Measurements from ENCODE around the gene MAP4K4.
"Not testable (repeated sequence)": the region's sequence is repeated elsewhere in the genome, so short reads cannot be mapped to it uniquely, and the experiment has no call there.

GRCh38 chr2:101748462-101748861 lies 51.0 kb downstream of the MAP4K4 start:
- TF ChIP-seq, protein P1, sequence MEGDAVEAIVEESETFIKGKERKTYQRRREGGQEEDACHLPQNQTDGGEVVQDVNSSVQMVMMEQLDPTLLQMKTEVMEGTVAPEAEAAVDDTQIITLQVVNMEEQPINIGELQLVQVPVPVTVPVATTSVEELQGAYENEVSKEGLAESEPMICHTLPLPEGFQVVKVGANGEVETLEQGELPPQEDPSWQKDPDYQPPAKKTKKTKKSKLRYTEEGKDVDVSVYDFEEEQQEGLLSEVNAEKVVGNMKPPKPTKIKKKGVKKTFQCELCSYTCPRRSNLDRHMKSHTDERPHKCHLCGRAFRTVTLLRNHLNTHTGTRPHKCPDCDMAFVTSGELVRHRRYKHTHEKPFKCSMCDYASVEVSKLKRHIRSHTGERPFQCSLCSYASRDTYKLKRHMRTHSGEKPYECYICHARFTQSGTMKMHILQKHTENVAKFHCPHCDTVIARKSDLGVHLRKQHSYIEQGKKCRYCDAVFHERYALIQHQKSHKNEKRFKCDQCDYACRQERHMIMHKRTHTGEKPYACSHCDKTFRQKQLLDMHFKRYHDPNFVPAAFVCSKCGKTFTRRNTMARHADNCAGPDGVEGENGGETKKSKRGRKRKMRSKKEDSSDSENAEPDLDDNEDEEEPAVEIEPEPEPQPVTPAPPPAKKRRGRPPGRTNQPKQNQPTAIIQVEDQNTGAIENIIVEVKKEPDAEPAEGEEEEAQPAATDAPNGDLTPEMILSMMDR (optimal IDR thresholded peaks at IDR 0.05 in 1 of 3, IDR thresholded peaks at IDR 0.05 in 1 of 3, conservative IDR thresholded peaks at IDR 0.05 in 1 of 3; ENCODE audit: extremely low read depth in 1 of 3, insufficient read depth in 2 of 3, low read length in 3 of 3) = not testable (repeated sequence)
- not testable (repeated sequence) for TF ChIP-seq EZH2 (IDR thresholded peaks at IDR 0.05; ENCODE audit: low read length)
